A673 (cell line): ENCODE results near the gene CPLX1. TPM values are rescaled to one million over a fixed set of nuclear protein-coding genes. Genes with fewer than 3 reads are reported as not detected.

Source experiments
- BruUV-seq: library from RNA; stranded (reverse); fragments of 400-500 nt; replicated peaks from 2 replicates; lab custom pipeline; 2021; lab: Mats Ljungman, UMichigan
- CTCF ChIA-PET: fragments of 300-600 bp; sonication (Branson Sonifier 250); formaldehyde crosslinking; loops from one replicate; lab custom pipeline; 2022; ENCODE audit warnings: antibody characterized with exemption; lab: Charles Lee
- POLR2A ChIA-PET: fragments of 300-600 bp; sonication (Branson Sonifier 250); formaldehyde crosslinking; loops from one replicate; lab custom pipeline; 2022; ENCODE audit warnings: antibody characterized with exemption; ENCODE audit not compliant: low non-redundant PET; lab: Charles Lee
- DNase-seq: peaks from one replicate; pipeline ENCODE4 v3.0.0-alpha.2; 2015; ENCODE audit warnings: low spot score
- H3K27ac ChIP-seq: fragments of 200-600 bp; sonication (generic); 2 replicates; pipeline ENCODE4 v1.5.1; 2016; ENCODE audit warnings: mixed run types, low read depth, mild to moderate bottlenecking, mixed read lengths, antibody characterized with exemption, low read length; ENCODE audit not compliant: poor library complexity, severe bottlenecking
- H3K27me3 ChIP-seq: fragments of 200-600 bp; sonication (generic); replicated peaks from 2 replicates; pipeline ENCODE4 v1.6.1; 2017; ENCODE audit warnings: mixed run types, low read depth, mild to moderate bottlenecking, mixed read lengths, antibody characterized with exemption, low read length; ENCODE audit not compliant: insufficient read depth, poor library complexity
- H3K36me3 ChIP-seq: fragments of 200-600 bp; sonication (generic); 2 replicates; pipeline ENCODE4 v1.6.1; 2016; ENCODE audit warnings: mixed run types, mild to moderate bottlenecking, mixed read lengths, antibody characterized with exemption, low read length; ENCODE audit not compliant: insufficient read depth, poor library complexity, severe bottlenecking
- H3K4me1 ChIP-seq: fragments of 200-600 bp; sonication (generic); 2 replicates; pipeline ENCODE4 v1.6.1; 2017; ENCODE audit warnings: mixed run types, mild to moderate bottlenecking, mixed read lengths, antibody characterized with exemption, low read length; ENCODE audit not compliant: insufficient read depth, poor library complexity, severe bottlenecking
- H3K4me3 ChIP-seq: fragments of 200-600 bp; sonication (generic); 2 replicates; pipeline ENCODE4 v1.5.1; 2016; ENCODE audit warnings: low read depth, mixed run types, mild to moderate bottlenecking, mixed read lengths, low read length; ENCODE audit not compliant: poor library complexity, severe bottlenecking
- H3K9me3 ChIP-seq: fragments of 200-600 bp; sonication (generic); 2 replicates; pipeline ENCODE4 v1.6.1; 2016; ENCODE audit warnings: mixed run types, low read depth, mild to moderate bottlenecking, mixed read lengths, antibody characterized with exemption, low read length; ENCODE audit not compliant: poor library complexity, severe bottlenecking
- CTCF ChIP-seq: fragments of 300-800, 200-600 bp; sonication (generic); conservative IDR thresholded peaks from 2 replicates; pipeline ENCODE4 v1.5.1; 2017; ENCODE audit warnings: low read depth, mild to moderate bottlenecking, antibody characterized with exemption, low read length, moderate library complexity, mixed read lengths
- EZH2 ChIP-seq: fragments of 200-600 bp; sonication (generic); IDR thresholded peaks from 2 replicates; pipeline ENCODE4 v1.6.1; 2017; ENCODE audit warnings: borderline replicate concordance, low read depth, mild to moderate bottlenecking, mixed read lengths, antibody characterized with exemption, low read length; ENCODE audit not compliant: poor library complexity, severe bottlenecking
- intact Hi-C: fragments of 100-400 bp; cut with micrococcal nuclease; formaldehyde crosslinking; loops from one replicate; pipeline ENCODE4 v1.10.0; 2022; ENCODE audit not compliant: unreplicated experiment
- total RNA-seq: library from RNA; stranded (reverse); gene quantifications from 2 replicates; pipeline ENCODE4 v1.2.3, GENCODE V29; 2021

CPLX1 gene
- total RNA-seq, 1 experiment from 2014 or later, result 4.6 TPM

- intact Hi-C loops, result no loop called here
- DNase-seq, result no peak
- CTCF ChIA-PET, result no interaction called here
Observed at GRCh38 chr4:789571-790465, 36.1 kb downstream of the CPLX1 start.

GRCh38 chr4:788636-789297, 37.2 kb downstream of the CPLX1 start:
- TF ChIP-seq CTCF, result no peak
- no peak for TF ChIP-seq EZH2
- Histone ChIP-seq H3K36me3 (no peaks in the 10 kb centered on the region), H3K27me3 (peaks cover 3% of the 10 kb centered on the region), H3K27ac (no peak overlapping the region), H3K9me3 (no peaks in the 10 kb centered on the region), H3K4me1 (no peaks in the 10 kb centered on the region), H3K4me3 (no peak overlapping the region)
- no peak for DNase-seq
- no TSS peak for BruUV-seq
- intact Hi-C loops, result no loop called here
- ChIA-PET CTCF (no interaction called here), POLR2A (interaction anchor here (0.5 kb wide), 1 partner anchor 395 kb away, joined by 12 read pairs; no protein-coding TSS in a partner anchor)

More at GRCh38 chr4:789571-790465, 36.1 kb downstream of the CPLX1 start:
- Histone ChIP-seq H3K27ac (no peak overlapping the region), H3K27me3 (peaks cover 7% of the 10 kb centered on the region), H3K4me1 (no peaks in the 10 kb centered on the region), H3K36me3 (no peaks in the 10 kb centered on the region), H3K9me3 (no peaks in the 10 kb centered on the region), H3K4me3 (no peak overlapping the region)
- BruUV-seq, result no TSS peak
- TF ChIP-seq CTCF (no peak), EZH2 (no peak)
- POLR2A ChIA-PET, result no interaction called here

GRCh38 chr4:788006-788635, 37.8 kb downstream of the CPLX1 start:
- intact Hi-C loops, result no loop called here
- ChIA-PET CTCF (no interaction called here), POLR2A (interaction anchor here (0.5 kb wide), 1 partner anchor 396 kb away, joined by 12 read pairs; no protein-coding TSS in a partner anchor)
- Histone ChIP-seq H3K4me3 (no peak overlapping the region), H3K9me3 (no peaks in the 10 kb centered on the region), H3K36me3 (no peaks in the 10 kb centered on the region), H3K27me3 (no peaks in the 10 kb centered on the region), H3K4me1 (no peaks in the 10 kb centered on the region), H3K27ac (no peak overlapping the region)
- DNase-seq, result no peak
- TF ChIP-seq EZH2, result no peak
- BruUV-seq, result no TSS peak
